Cerebellar nuclear complex (tissue), 1 donor: ENCODE data around the gene ZNF28.
"Not testable (repeated sequence)": the region's sequence is repeated elsewhere in the genome, so short reads cannot be mapped to it uniquely, and the experiment has no call there.

Experiments
- DNase-seq, 2 experiments: peaks; one replicate each; lab custom pipeline; 2025; lab: John Stamatoyannopoulos, UW

The ZNF28 gene

DNA sequence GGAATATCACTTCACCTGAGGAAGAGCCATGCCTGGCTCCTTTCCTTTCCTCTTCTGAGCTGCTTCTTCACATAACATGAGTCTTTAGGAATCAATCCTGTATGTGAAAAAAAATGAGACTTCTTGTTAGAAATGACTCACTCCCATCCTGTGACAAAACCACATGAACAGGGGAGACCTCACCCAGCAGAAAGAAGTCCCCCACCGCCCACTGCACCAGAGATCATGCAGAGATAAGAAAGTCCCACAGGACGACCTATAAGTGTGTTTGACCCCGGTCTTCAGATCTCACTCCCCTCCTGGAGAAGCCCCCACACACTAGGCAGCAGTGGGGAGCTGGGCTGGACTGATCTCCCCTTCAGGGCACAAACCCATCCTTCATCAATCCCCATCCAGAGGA lies 42.6 kb downstream of the ZNF28 start:
- no peak for DNase-seq

DNA sequence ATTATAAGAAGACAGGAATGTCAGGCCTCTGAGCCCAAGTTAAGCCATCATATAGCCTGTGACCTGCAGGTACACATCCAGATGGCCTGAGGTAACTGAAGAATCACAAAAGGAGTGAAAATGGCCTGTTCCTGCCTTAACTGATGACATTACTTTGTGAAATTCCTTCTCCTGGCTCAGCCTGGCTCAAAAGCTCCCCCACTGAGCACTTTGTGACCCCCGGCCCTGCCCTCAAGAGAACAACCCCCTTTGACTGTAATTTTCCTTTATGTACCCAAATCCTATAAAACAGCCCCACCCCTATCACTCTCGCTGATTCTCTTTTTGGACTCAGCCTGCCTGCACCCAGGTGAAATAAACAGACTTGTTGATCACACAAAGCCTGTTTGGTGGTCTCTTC lies 65.0 kb downstream of the ZNF28 start:
- not testable (repeated sequence) for DNase-seq

DNA sequence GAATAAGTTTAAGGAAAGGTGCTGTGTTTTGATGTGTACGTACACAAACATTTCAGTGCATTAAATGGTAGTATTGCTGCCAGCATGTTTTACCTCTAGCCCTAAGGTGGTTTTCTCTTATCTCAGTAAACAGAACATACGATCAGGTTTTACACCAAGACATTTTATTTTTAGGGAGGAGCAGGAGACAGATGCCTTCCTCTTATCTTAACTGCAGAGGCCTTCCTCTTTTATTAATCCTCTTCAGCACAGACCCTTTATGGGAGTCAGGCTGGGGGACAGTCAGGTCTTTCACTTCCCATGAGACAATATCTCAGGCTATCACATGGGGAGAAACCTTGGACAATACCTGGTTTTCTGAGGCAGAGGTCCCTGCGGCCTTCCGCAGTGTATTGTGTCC lies 71.7 kb downstream of the ZNF28 start:
- no peak for DNase-seq

GRCh38 chr19:52748336-52748950 lies 73.0 kb downstream of the ZNF28 start:
- no peak for DNase-seq
